Mucosa of stomach (tissue), 1 donor: ENCODE measurements around the gene UNC80.

ENCODE experiments used
- H3K27me3 ChIP-seq: one replicate; pipeline ENCODE4 v1.7.0; 2013; ENCODE audit warnings: mild to moderate bottlenecking, low read length; ENCODE audit not compliant: control insufficient read depth, insufficient read depth
- H3K36me3 ChIP-seq: one replicate; pipeline ENCODE4 v1.7.0; 2013; ENCODE audit warnings: low read length; ENCODE audit not compliant: control insufficient read depth, insufficient read depth
- H3K4me1 ChIP-seq: one replicate; pipeline ENCODE4 v1.7.0; 2013; ENCODE audit warnings: mild to moderate bottlenecking, low read length; ENCODE audit not compliant: control insufficient read depth, insufficient read depth
- H3K4me3 ChIP-seq: one replicate; pipeline ENCODE4 v1.7.0; 2013; ENCODE audit warnings: low read length
- H3K9ac ChIP-seq: one replicate; pipeline ENCODE4 v1.7.0; 2013; ENCODE audit warnings: mild to moderate bottlenecking, low read length, moderate library complexity
- H3K9me3 ChIP-seq: one replicate; pipeline ENCODE4 v1.7.0; 2013; ENCODE audit warnings: mild to moderate bottlenecking, low read length, moderate library complexity; ENCODE audit not compliant: control insufficient read depth
- donor health status: Pancreatic carcinoma.

The UNC80 gene

GRCh38 chr2:209929369-209929768 lies 157.7 kb downstream of the UNC80 start:
- no peak overlapping the region for H3K4me3 ChIP-seq
- no peak overlapping the region for H3K9ac ChIP-seq
- H3K9me3 ChIP-seq, result no peaks in the 10 kb centered on the region
- no peaks in the 10 kb centered on the region for H3K4me1 ChIP-seq
- H3K36me3 ChIP-seq, result no peaks in the 10 kb centered on the region
- peaks cover under 1% of the 10 kb centered on the region for H3K27me3 ChIP-seq

- Histone ChIP-seq H3K4me3 (no peak overlapping the region), H3K36me3 (no peaks in the 10 kb centered on the region), H3K9ac (no peak overlapping the region), H3K4me1 (no peaks in the 10 kb centered on the region), H3K9me3 (no peaks in the 10 kb centered on the region), H3K27me3 (no peaks in the 10 kb centered on the region)
Measured at GRCh38 chr2:209933499-209934483, 162.2 kb downstream of the UNC80 start.

GRCh38 chr2:209936106-209936666 lies 164.6 kb downstream of the UNC80 start:
- H3K4me3 ChIP-seq, result no peak overlapping the region
- no peaks in the 10 kb centered on the region for H3K9me3 ChIP-seq
- H3K9ac ChIP-seq, result no peak overlapping the region
- H3K36me3 ChIP-seq, result no peaks in the 10 kb centered on the region
- H3K4me1 ChIP-seq, result no peaks in the 10 kb centered on the region
- no peaks in the 10 kb centered on the region for H3K27me3 ChIP-seq

- Histone ChIP-seq H3K36me3 (no peaks in the 10 kb centered on the region), H3K4me1 (no peaks in the 10 kb centered on the region), H3K9me3 (no peaks in the 10 kb centered on the region), H3K27me3 (no peaks in the 10 kb centered on the region), H3K9ac (no peak overlapping the region), H3K4me3 (no peak overlapping the region)
Measured at GRCh38 chr2:209937893-209938292, 166.3 kb downstream of the UNC80 start.

- no peaks in the 10 kb centered on the region for H3K27me3 ChIP-seq
- no peaks in the 10 kb centered on the region for H3K4me1 ChIP-seq
- no peak overlapping the region for H3K9ac ChIP-seq
- H3K36me3 ChIP-seq, result no peaks in the 10 kb centered on the region
- H3K9me3 ChIP-seq, result no peaks in the 10 kb centered on the region
- H3K4me3 ChIP-seq, result no peak overlapping the region
Measured at GRCh38 chr2:209938906-209939305, 167.3 kb downstream of the UNC80 start.

DNA sequence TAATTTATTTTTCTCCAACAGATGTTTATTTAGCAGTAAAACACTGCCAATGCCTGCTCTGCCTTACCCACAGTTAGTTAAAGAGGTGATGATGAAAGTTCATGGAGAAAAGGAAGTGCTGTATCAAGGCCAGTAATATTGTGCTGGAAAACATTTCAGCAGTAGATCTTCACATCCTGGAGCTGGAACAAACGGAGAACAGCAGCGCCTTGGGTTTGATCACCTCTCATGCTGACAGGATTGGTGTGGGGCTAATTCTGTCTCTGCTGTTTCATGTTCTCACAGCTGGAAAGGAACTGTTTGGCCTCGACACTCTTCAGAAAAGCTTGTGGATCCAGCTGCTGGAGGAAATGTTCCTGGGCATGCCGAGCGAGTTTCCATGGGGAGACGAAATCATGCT lies 169.3 kb downstream of the UNC80 start:
- Histone ChIP-seq H3K36me3 (no peaks in the 10 kb centered on the region), H3K4me1 (no peaks in the 10 kb centered on the region), H3K9ac (no peak overlapping the region), H3K27me3 (no peaks in the 10 kb centered on the region), H3K4me3 (no peak overlapping the region), H3K9me3 (no peaks in the 10 kb centered on the region)

GRCh38 chr2:209942426-209942825 lies 170.8 kb downstream of the UNC80 start:
- H3K4me3 ChIP-seq, result no peak overlapping the region
- no peaks in the 10 kb centered on the region for H3K9me3 ChIP-seq
- H3K27me3 ChIP-seq, result no peaks in the 10 kb centered on the region

DNA sequence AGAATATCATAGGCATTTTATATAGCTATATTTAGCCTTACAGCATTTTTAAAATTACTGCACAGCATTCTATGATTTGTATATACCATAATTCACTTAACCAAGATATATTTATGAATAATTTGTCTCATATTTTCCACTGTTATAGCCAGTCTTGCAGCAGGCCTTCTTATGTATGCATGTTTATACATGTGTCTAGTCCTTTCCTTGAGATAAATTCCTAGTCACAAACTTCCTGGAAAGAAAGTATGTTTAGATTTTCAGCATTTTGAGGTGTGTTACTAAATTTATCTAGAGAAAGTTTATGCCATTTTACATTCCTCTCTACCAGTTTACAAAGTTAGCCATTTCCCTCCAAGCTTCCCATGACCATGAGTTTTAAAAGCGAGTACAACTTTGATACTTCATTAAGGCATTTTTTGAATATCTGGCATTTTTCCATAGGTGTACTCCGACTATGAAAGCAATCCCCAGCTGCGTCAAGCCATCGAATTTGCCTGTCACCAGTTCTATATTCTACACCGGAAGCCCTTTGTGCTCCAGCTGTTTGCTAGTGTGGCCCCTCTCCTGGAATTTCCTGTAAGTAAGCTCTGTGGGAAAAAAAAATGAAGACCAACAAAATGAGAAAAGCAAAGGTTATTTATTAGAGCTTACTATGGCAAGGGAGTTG lies 171.4 kb downstream of the UNC80 start:
- Histone ChIP-seq H3K27me3 (no peaks in the 10 kb centered on the region), H3K9ac (no peak overlapping the region), H3K9me3 (no peaks in the 10 kb centered on the region), H3K36me3 (no peaks in the 10 kb centered on the region), H3K4me3 (no peak overlapping the region), H3K4me1 (no peaks in the 10 kb centered on the region)

More at GRCh38 chr2:209942426-209942825, 170.8 kb downstream of the UNC80 start:
- Histone ChIP-seq H3K4me1 (no peaks in the 10 kb centered on the region), H3K36me3 (no peaks in the 10 kb centered on the region), H3K9ac (no peak overlapping the region)

GRCh38 chr2:209943776-209944175 lies 172.1 kb downstream of the UNC80 start:
- H3K36me3 ChIP-seq, result no peaks in the 10 kb centered on the region

DNA sequence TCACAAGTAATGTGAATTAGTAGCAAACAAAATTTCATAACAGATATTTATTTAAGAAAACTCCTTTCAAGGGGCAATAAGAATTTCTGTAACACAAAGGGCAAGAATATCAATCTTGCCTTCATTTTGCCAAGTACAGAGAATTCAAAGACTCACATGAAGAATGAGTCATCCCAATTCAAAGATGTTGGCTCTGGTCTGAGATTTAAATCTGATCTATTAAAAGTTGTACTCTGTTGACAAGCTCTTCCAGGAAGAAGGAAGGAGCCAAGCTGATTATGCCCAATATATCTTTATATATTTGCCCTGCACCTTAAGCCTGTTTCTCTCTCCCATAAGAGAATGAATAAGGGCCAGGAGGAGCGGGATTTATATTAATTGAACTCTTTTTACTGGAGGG lies 174.9 kb downstream of the UNC80 start:
- Histone ChIP-seq H3K27me3 (no peaks in the 10 kb centered on the region), H3K4me1 (no peaks in the 10 kb centered on the region), H3K36me3 (no peaks in the 10 kb centered on the region), H3K9ac (no peak overlapping the region), H3K9me3 (no peaks in the 10 kb centered on the region), H3K4me3 (no peak overlapping the region)

More at GRCh38 chr2:209943776-209944175, 172.1 kb downstream of the UNC80 start:
- Histone ChIP-seq H3K4me1 (no peaks in the 10 kb centered on the region), H3K27me3 (no peaks in the 10 kb centered on the region), H3K9me3 (no peaks in the 10 kb centered on the region), H3K9ac (no peak overlapping the region), H3K4me3 (no peak overlapping the region)

GRCh38 chr2:209956271-209956670 lies 184.6 kb downstream of the UNC80 start:
- Histone ChIP-seq H3K9me3 (no peaks in the 10 kb centered on the region), H3K27me3 (no peaks in the 10 kb centered on the region), H3K36me3 (no peaks in the 10 kb centered on the region), H3K4me1 (no peaks in the 10 kb centered on the region), H3K4me3 (no peak overlapping the region), H3K9ac (no peak overlapping the region)

DNA sequence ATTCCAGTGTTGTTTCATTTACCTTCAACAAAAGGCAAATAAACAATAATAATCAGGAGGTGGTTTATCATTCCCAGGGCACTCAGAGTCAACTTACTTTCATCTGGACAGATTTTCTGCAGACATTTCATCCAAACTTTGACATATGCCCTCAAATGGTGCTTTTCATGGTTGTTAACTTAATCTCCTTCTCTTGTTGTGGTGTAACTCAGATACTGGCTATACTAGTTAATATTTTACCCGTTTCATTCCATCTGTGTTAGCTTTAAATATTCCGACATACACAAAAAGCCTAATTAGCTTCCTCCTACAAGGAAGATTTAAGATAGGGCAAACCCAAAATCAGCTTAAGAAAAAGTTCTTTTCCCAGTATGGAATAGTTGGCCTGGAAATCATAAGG lies 186.4 kb downstream of the UNC80 start:
- no peak overlapping the region for H3K4me3 ChIP-seq
- H3K36me3 ChIP-seq, result no peaks in the 10 kb centered on the region
- no peaks in the 10 kb centered on the region for H3K9me3 ChIP-seq
- no peaks in the 10 kb centered on the region for H3K27me3 ChIP-seq
- H3K9ac ChIP-seq, result no peak overlapping the region
- no peaks in the 10 kb centered on the region for H3K4me1 ChIP-seq
